Measurements from ENCODE around the gene SAFB2.
"Not testable (repeated sequence)": the region's sequence is repeated elsewhere in the genome, so short reads cannot be mapped to it uniquely, and the experiment has no call there.

Gene SAFB2

GRCh38 chr19:5632241-5632612 lies 9.7 kb upstream of the SAFB2 start:
- DNase-seq: no peak

- DNase-seq: no peak
Measured at GRCh38 chr19:5631567-5632240, 9.1 kb upstream of the SAFB2 start.

DNA sequence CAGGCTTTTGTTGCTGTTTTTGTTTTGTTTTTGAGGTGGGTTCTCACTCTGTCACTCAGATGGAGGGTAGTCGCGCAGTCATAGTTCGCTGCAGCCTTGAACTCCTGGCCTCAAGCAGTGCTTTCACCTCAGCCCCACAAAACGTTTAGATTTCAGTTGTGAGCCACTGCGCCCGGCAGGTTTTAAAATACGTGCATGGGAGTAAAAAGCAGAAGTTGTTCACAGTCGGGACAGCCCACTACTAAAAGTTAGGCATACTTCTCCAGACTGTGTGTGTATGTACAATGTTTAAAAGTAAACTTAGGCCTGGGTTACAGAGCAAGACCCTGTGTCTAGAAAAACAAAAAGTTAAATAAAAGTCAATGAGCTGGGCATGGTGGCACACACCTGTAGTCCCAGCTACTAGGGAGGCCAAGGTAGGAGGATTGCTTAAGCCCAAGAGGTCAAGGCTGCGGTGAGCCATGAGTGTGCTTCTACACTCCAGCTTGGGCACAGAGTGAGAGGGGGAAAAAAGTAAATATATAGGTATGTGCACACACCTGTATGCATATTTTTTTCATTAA lies 6.4 kb upstream of the SAFB2 start:
- DNase-seq: peak; percentile 59

DNA sequence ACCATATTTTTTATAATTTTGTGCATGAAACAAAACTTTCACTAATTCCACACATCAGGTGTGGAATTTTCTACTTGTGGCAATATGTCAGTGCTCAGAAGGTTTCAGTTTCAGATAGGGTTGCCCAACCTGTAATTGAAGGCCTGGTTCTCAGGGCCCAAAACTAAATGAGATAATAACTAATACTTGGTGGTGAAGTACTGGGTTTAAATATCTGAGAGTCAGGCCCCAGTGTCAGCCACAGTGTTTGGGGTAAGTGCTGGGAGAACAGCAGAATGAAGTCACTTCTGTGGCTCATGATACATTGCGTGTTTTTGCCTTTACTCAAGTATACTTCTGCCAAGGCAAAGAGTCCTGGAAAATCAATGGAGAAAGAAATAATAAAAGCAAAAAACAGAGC lies 5.9 kb upstream of the SAFB2 start:
- DNase-seq: no peak

GRCh38 chr19:5627395-5627904 lies 4.9 kb upstream of the SAFB2 start:
- peak; percentile 95 for DNase-seq

DNA sequence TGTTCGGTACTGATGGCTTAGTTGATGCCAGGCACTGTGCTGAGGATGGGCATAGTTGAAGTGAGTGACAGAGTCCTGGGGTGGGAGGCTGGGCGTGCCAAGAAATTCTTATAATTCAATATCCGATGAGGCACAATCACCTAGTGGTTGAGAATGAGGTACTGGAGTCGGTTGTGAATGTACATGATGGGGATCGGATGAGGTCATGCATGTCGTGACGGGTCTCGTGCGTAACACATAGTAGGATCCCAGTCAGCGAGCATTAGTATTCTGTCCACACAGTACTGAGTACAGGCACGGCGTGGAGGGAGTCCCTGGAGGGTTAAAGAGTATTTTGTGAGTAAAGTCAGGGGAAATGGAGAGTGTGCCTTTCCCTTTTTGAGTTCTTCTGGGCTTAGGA lies 3.1 kb upstream of the SAFB2 start:
- DNase-seq: no peak

- DNase-seq: no peak
Measured at GRCh38 chr19:5624741-5625278, 2.2 kb upstream of the SAFB2 start.

DNA sequence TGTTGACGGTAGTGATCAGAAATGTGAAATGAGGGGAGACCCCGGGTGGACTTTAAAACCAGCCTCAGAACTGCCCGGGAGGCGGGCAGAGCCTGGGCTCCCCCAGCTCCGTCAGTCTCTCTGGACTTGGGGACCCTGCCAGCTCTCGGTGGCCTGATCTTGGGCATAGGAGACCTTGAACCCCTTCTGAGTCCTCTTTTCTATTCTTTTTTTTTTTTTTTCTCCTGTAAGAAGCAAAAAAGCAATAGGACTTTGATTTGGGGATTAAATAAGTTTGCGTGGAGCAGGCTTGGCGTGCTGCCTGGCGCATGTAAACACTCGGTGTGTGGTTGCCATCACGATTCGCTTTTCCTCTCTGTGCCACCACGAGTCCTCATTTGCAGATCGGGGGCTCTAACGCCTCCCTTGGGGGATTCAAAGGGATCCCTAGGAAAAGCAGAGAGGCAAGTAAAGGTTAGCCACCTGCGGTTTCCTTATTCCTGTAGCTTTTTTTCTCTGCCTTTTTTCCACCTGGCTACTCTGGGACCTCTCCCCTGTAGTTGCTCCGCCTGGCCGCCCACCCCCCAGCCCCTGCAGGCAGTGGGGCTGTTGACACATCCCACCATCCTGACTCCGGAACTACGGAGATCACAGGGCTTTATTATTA lies 1.6 kb upstream of the SAFB2 start:
- peak; percentile 70 for DNase-seq

DNA sequence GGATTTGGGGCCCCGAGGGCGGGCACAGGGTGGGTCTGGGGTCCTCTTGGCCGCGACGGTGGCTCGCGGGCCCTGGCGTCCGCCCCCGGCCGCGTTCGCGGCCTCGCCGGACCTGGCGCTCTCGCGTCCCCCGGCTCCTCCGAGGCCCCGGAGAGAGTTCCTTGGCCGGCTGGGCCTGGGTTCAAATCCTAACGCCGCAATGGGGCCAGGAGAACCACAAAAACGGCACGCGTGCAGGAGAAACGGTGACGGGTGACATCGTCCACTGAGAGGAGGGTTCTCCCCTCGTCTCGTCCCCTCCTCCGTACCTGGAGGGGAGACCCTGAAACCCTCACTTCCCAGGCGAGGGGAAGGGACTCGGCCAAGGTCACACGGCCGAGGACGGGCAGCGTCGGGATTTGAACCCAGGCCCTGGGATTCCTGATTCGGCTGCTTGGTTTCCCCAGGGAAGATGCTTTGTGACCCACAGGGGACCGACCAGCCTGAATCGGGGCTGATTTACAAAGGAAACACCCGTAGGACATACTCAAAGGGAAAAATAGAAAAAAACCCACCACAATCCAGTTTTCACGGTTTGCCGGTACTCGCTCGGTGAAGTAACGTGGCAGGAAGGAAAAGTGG lies 931 bp upstream of the SAFB2 start:
- DNase-seq: no peak

DNA sequence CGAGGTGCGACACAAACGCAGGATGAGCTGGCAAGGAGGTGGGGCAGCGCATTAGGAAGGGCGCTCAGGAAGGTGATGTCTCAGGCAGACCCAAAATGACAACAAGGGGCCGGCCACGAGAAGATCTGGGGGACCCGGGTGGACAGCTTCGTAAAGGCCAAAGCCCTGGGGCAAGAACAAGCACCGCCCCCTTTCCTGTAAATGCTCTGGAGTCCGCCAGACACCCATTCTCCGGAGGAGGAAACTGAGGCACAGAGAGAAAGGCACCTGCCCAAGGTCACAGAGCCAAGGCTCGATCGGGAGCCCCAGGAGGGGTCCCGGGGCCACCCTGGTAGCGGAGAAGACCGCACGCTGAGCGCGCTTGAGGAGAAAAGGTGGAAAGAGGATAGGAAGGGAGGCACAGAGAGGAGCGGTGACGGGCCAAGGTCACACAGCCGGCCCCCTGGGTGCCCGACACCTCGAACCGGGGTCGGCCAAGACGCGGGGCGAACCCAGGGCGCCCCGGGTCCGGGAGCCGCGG lies 571 bp downstream of the SAFB2 start:
- peak; percentile 34 for DNase-seq

GRCh38 chr19:5621311-5621944 lies 1.1 kb downstream of the SAFB2 start:
- DNase-seq: no peak

DNA sequence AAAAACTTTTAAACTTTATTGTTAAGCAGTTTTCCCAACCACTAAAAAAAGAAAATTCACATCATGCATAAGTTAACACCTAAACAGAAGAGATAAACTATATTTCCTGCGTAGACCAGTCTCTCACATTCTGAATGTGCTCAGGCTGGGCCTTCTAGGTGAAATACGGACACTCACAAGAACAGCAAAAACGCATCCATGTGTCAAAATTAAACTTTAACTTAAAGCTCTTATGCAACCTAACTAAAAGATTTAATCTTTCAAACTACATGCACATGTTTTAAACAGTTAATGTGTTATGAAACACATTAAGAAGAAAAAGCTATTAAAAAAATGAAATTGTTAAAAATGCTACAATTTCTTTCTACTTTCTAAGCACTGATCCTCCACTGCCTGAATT lies 2.6 kb downstream of the SAFB2 start:
- DNase-seq: no peak

GRCh38 chr19:5618591-5618990 lies 4.0 kb downstream of the SAFB2 start:
- no peak for DNase-seq

GRCh38 chr19:5617080-5617479 lies 5.5 kb downstream of the SAFB2 start:
- no peak for DNase-seq

GRCh38 chr19:5615756-5616327 lies 6.7 kb downstream of the SAFB2 start:
- DNase-seq: no peak

DNA sequence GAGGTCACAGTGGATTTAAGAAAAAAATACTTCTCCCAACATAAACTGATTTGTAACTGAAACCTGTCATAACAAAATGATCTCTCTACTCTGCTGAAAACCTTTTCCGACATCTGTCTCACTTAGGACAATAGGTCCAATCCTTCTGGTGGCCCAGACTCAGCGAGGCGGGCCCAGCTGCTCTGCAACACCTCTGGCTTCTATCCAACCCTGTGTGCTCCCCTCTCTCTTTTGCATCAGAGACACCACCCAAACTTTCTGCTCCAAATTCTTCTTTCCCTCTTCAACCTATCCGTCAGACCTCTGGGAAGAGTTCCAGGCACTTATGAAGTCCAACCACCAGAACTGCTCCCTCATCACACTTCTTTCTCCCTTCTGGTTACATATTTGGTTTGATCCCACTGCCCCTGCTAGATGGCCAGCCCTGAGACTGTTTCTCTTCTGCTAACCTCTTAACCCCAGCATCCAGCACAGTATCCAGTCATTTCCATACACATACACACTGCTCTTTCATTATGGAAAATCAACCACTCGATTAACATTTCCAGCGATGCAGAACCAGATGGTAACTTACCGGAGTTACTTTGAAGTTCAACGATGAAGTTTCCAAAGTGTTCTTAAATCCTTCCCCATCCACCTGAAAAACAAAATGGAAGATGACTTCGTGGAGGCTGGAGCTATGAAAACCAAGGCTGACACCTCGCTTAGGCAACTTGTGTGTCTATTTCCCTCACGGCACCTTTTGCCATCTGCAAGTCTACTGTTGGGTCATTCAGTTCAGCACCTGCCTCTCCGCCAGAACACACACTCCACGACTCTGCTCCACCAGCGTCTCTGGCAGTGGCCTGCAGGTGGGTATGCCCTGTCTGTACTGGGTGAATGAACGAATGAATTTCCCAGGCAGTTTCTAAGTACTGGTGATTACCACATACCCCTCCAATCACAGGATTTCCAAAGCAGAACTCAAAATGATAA lies 9.4 kb downstream of the SAFB2 start:
- no peak for DNase-seq

DNA sequence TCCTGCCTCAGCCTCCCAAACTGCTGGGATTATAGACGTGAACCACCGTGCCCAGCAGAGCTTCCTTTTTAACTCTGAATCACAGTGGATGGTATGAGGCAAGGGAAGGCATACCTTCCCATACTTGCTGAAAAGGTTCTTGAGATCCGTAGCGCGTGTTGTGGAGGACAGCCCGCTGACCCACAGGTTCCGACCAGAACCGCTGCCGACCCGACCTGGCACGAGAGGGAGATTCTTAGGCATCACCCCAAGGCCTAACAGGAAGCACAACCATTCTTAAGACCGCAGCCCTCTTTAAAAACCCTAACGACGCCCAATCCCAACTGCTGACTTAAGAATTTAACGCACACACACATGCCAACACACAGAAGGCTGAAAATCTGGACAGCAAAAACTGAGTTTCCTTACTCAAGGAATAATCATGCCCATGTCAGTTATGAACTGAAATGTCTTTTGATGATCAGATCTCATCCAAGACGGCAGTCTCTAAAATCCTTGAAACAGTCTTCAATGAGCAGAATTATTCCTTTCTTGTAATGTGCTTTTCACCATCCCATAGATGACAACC lies 12.6 kb downstream of the SAFB2 start:
- no peak for DNase-seq

- DNase-seq: not testable (repeated sequence)
Measured at GRCh38 chr19:5608766-5609165, 13.8 kb downstream of the SAFB2 start.

DNA sequence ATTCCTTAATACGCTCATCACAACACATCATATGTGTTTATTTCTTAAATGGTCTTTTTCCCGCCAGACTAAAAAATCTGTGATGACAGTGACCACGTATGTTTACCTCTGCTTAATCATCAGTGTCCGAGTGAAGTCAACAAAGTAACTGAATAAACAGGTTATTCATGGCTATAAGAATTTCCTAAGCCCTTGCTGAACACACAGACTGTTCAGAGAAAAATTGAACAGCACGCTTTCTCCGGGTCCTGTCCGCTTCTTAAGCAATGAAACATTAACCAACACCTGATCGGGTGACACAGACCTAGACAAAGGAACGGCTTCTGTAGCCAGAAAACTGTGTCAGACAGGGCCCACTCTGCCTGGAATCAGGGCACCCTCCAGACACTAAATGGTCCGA lies 14.3 kb downstream of the SAFB2 start:
- no peak for DNase-seq

DNA sequence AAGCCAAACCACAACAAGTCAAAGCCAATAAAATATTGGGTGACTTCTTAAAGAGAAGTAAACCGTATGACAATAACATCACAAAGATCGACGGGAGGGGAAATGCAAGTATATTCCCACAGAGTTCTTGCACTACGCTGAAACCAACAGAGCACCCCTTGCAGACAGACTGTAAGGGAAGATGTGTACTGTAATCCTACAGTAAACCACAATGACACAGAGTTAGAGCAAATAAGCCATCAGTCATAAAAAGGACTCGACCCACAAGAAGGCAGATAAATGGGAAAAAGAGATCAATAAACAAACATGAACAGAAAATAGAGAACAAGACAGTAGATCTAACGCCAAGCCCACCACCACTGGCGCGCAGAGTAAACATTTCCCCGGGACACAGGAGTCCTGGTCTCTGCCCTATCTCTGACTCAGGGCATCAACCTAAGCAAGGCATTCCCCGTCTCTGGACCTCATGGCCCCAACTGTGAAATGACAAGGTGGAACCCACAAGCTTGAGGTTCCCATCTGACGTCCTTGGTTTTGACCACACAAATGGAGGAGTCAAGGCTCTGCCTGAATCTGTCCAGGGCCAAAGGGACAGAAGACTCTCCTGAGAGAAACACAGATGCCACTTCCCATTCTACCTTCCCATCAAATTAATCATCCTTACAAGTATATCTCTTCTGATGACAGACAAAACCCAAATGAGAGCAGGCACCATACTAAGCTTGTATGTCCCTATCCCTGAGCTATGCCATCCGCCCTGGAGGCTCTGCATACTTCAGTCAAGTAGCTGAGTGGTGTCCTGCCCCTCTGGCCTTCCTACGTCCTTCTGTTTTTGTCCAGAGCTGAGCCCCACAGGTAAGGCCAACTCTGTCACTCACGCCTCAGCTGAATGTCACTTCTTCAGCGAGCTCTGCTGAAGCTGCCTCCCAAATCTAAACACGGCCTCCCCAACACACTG lies 15.0 kb downstream of the SAFB2 start:
- no peak for DNase-seq

Measured in hematopoietic multipotent progenitor cell treated with erythropoietin and hydrocortisone succinate and interleukin-3 and kit ligand, for 6 days (in vitro differentiated cells).